Left forelimb (tissue), 1 donor: Measurements from ENCODE around the gene DNAAF5.

Experiments used
- DNase-seq: peaks from one replicate; pipeline ENCODE4 v3.0.0-alpha.2; 2018; ENCODE audit warnings: low spot score

Gene DNAAF5

DNA sequence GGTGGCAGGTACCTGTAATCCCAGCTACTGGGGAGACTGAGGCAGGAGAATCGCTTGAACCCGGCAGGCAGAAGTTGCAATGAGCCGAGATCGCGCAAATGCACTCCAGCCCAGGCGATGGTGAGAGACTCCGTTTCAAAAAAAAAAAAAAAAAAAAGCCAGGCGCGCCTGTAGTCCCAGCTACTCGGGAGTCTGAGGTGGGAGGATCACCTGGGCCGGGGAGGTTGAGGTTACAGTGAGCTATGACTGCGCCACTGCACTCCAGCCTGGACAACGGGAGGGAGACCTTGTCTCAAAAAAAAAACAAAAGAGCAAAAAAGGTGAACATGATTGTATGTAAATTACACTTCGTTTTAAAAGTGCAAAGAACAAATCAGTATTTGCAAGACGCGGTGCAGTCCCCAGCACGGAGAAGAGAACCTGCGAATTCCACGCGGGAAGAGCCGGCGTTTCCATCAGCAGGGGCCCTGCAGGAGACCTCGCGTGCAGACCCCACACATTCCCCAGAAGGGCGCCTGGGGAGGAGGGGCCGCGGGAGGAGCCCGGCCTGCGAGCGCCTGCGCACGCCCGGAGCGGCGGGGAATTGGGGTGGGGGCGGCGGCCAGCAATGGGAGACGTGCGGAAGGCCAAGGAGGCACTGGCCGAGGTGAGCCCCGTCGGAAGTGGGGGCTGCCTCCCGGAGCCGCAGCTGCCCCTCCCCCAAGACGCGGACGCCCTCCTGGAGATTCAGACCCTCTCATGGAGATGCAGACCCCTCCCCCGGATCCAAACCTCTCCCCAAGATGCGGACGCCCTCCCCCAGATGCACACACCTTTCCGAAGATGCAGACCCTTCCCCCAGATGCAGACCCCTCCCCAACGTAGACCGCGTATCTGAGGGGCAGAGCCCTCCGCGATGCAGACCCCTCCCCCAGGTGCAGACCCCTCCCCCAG is 89.1 kb downstream of the DNAAF5 start:
- peak; percentile 82 for DNase-seq

GRCh38 chr7:816300-816750 is 89.8 kb downstream of the DNAAF5 start:
- DNase-seq, result peak; percentile 98

DNA sequence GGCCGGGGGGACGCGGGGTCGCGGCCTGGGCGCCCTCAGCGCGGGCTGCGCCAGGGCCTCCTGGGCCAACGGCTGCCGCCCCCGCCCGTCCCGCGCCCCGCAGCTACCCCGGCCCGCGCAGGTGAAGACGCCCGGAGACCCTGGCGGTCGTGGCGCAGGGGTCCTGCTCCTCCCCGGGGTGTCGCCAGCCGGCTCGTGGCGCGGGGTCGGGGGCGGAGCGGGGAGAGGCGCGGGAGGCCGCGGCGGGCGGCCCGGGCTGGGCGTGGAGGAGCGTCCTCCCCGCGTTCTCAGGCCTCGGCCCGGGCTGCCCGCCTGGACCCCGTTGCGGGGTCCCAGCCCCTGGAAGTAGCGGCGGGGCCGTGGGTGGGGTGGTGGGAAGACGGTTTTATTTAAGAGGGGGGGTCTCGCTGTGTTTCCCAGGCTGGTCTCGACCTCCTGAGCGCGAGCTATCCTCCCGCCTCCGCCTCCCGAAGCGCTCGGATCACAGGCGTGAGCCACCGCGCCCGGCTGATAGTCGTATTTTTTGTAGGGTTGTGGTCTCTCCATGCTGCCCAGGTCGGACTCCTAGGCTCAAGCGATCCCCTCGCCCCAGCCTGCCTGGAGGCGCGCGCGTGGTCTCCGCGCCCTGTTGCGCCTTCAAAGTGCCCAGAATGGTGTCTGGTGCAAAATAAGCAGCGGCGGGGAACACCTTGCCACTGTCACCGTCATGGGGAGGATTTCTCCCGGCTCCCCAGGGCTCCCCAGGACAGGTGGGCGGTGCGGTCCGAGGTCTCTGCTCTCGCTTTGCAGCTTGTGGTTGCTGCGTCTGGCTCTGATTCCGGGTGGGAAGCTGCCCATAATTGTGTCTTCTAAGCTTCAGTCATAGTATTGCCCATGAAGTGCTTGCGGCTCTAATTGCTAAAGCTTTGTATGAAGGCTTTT is 90.5 kb downstream of the DNAAF5 start:
- no peak for DNase-seq

- no peak for DNase-seq
These were observed 91.7 kb downstream of the DNAAF5 start for GRCh38 chr7:818031-818699.

DNA sequence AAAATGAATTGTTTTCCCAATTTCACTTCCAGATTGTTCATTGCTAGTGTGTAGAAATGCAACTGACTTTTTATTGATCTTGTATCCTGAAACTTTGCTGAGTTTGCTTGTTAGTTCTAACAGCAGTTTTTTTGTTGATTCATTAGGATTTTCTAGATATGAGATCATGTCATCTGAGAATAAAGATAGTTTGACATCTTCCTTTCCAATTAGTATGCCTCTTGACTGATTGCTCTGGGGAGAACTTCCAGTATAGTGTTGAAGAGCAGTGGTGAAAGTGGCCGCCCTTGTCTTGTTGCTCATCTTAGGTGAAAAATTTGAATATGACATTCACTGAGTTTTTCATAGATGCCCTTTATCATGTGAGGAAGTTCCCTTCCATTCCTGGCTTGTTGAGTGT is 93.8 kb downstream of the DNAAF5 start:
- no peak for DNase-seq

DNA sequence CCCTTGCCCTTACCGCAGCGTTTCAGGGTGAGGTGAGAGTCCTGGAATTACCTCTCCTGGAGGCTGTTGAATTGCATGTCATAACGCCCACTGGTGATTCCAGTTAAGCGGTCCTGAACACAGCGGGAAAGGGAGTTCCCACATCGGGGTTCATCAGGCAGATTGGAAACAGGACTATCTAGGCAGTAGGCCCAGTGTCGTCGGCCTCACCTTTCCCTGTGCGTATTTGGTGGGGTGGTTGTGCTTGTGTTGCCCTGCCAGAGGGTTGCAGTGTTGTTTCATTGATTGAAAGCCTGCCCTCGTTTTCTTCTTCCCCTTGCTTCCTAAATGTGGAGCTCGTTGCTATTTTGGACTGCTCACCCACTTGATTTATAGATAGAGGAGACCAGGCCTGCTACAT is 95.2 kb downstream of the DNAAF5 start:
- no peak for DNase-seq

DNA sequence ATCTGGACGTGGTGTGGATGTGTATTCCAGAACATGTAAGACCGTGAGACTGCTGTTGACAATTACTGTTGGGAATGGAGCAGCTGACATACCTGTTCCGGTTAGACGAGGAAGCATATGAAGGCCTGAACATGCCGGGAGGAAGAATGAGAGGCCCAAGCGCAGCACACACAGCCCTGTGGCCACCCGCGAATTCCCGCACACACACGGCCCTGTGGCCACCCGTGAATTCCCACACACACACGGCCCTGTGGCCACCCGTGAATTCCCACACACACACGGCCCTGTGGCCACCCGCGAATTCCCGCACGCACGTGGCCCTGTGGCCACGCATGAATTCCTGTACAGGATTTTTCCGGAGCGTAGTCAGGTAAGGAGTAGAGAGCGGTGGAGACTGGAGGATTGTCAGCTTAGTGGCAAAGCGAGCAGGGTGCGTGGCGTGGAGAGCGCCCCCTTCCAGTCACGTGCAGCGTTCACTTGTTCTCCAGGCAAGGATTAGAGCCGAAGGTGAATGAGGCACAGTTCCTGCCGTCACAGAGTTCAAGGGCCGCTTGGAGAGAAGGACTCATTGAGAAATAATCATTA is 96.3 kb downstream of the DNAAF5 start:
- no peak for DNase-seq

DNA sequence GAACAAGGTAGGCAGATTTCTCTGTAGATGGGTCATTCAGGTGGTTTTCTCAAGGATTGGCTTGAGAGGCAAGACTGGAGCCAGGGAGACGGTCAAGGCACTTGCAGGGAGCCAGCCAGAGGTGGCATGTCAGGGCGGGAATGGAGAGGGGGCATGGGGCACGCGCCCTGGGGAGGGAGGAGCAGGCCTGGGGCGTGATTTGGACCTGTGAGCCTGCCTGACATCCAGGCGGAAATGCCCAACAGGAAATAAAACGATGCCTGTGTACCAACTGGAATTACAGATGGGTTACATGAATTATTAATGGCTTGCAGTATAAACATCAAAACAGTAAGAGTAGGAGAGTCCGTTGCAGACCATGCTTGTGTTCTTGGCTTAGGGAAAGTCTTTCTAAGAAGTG is 97.2 kb downstream of the DNAAF5 start:
- DNase-seq, result no peak

DNA sequence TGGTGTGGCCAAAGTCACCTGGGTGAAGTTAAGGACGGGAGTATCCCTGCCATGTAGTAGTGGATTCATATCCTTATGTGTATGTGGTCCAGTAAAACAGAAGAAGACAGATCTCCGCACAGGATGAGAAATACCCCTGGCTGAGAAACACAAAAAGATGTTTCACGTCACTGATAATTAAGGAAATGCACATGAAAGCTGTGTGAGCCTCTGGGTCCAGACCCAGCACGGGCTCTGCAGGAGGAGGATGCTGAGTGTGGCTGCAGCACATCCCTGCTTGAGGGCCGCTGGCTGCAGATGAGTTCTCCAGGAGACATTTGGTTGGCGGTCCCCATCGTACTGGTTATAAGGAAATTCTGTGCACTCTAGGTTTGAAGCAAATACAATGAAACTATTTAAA is 97.6 kb downstream of the DNAAF5 start:
- no peak for DNase-seq

- no peak for DNase-seq
These were observed 98.2 kb downstream of the DNAAF5 start for GRCh38 chr7:824664-825063.

GRCh38 chr7:825386-825785 is 98.9 kb downstream of the DNAAF5 start:
- no peak for DNase-seq

- no peak for DNase-seq
These were observed 99.9 kb downstream of the DNAAF5 start for GRCh38 chr7:826230-826917.

DNA sequence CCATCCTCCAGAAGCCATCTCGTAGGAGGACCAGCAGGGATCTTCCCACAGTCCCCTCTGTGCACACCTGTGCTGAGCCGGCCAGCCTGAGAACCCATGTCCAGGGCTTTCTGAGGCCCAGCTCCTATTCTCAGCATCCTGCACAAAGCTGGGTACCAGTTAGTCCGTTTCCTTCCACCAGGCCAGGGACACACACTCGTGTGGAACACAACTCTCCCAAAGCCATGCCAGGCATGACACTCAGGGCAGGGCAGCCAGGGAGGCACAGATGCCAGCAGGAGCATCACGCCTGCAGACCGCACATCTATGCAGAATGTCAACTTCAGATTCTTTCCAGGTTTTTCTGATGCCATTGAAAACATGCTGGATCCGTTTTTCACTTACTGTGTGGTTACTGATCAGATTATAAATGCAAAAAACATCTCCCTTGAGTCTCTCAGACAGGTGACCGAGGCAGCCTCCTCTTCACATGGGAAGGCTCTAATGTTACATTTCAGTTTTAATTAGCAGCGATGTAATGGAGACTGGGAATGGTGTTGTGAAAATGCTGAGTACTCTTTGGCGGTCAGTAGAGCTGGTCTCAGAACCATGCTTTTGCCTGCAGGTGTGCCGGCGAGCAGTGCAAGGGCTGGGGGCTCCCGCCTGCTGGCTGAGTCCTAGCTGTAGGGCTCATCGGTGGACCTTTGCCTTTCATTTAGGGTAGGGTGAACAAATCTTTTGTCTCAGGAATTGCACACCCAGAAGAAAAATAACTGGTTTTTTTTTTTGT is 102.5 kb downstream of the DNAAF5 start:
- DNase-seq, result no peak

DNA sequence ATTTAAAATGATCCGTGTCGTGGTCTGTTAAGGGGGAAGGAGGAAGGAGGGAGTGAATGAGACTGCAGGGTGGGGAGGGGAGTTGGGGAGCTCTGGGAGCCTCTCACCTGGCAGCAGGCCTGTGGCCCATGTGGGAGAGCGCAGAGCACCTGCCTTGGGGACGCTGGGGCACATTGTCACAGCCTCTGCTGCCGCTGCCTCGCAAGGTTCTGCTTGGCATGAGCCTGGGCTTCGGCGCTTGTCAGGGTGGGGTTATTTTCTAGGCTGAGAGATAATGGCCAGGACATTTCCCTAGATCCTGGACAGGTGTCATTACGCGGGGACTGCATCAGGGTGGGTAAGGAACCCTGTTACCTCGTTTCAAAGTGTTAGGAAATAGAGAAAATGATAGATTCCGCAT is 103.6 kb downstream of the DNAAF5 start:
- DNase-seq, result no peak

DNA sequence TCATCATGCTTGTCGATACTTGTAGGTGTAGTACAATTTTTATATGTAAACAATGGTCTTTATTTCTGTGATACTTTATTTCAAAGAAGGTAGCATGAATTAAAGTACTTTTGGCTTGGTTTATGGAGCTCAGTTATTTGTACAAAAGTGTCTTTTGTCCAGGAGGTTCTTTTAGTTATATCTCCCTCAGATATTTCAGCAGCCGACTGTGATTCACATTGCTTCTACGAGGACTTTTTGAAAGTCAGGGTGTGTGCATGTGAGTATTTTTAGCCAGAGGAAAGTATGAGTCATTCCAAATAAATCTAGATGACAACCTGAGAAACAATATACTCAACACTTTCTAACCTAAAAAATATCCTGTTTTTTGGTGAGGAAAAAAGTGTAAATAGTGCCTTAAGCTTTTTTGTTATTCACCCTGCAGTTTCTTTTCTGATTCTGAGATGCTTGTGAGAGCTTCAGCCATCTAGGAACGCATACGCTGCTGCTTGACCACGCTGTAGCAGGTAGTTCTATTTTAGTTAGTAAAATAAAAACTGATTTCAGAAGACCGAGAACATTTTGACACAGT is 105.2 kb downstream of the DNAAF5 start:
- DNase-seq, result no peak

- no peak for DNase-seq
These were observed 105.9 kb downstream of the DNAAF5 start, which contains the start of gene SUN1 for GRCh38 chr7:832167-832967. SUN1 (plus strand) TSS chr7:832476; CDS start chr7:832525, 49 bp downstream.

DNA sequence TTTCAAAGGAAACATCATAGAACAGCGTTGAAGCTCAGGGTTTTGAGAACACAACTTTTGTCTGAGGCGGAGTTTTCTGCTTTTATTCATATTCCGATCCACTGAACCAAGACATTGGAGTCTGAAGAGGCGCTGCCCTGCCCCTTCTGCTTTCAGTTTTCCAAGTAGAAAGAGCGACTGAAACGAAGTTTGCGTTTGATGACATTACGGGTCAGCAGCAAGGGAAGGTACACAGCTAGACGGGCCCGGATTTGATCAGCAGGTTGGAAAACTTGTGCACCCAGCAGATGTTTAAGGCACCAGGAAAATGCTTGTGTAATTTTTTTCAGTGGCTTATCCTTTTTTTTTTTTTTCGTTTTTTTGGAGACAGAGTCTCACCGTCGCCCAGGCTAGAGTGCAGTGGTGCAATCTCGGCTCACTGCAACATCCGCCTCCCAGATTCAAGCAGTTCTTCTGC is 106.5 kb downstream of the DNAAF5 start:
- no peak for DNase-seq

DNA sequence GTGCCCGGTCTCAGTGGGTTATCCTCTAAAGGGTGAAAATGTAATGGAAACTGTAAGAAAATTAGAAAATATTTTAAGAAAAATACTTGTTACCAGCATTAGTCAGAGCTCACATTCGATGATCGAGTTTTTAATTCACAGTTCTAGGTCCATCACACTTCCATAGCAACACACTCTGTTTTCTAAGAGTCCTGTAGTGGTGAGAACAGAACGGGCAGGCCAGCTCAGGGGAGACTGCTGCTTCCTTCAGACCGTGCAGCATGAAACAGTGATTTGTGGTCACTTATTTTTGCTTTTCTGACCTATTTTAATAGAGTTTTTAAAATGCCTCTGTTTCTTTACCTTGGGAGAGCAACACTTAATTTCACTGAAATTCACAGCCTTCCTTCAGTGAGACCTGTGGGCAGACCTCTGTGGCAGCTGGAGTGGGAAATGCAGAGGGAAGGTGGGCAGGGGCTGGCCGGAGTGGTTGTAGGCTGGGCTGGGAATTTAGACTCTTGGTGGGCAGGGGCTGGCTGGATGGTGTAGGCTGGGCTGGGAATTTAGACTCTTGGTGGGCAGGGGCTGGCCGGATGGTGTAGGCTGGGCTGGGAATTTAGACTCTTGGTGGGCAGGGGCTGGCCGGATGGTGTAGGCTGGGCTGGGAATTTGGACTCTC is 107.2 kb downstream of the DNAAF5 start:
- DNase-seq, result no peak

GRCh38 chr7:834277-834676 is 107.8 kb downstream of the DNAAF5 start:
- DNase-seq, result no peak
